OCI-LY7 (cell line): ENCODE results near the gene SS18. TPM values are rescaled to one million over a fixed set of nuclear protein-coding genes. Genes with fewer than 3 reads are reported as not detected.

Source experiments
- BruUV-seq: library from RNA; stranded (reverse); fragments of 400-500 nt; replicated peaks from 2 replicates; lab custom pipeline; 2021; lab: Mats Ljungman, UMichigan
- CTCF ChIA-PET: fragments of 300-600 bp; sonication (Branson Sonifier 250); formaldehyde crosslinking; loops from one replicate; lab custom pipeline; 2022; ENCODE audit warnings: antibody characterized with exemption; ENCODE audit not compliant: unreplicated experiment; lab: Charles Lee
- POLR2A ChIA-PET: fragments of 300-600 bp; sonication (Branson Sonifier 250); formaldehyde crosslinking; loops from one replicate; lab custom pipeline; 2022; ENCODE audit warnings: antibody characterized with exemption; lab: Charles Lee
- DNase-seq: peaks from one replicate; pipeline ENCODE4 v3.0.0-alpha.2; 2015; ENCODE audit warnings: low spot score
- H2AFZ ChIP-seq: fragments of 200-600 bp; sonication (generic), shearing (Covaris generic); 2 replicates; pipeline ENCODE4 v1.6.1; 2014; ENCODE audit warnings: mild to moderate bottlenecking, antibody characterized with exemption, low read length, moderate library complexity
- H3K27ac ChIP-seq: fragments of 200-600 bp; sonication (generic); 2 replicates; pipeline ENCODE4 v1.5.1; 2014; ENCODE audit warnings: mixed run types, low read depth, mild to moderate bottlenecking, moderate library complexity, low read length, inconsistent platforms; ENCODE audit not compliant: poor library complexity, severe bottlenecking
- H3K36me3 ChIP-seq: fragments of 200-600 bp; sonication (generic); 2 replicates; pipeline ENCODE4 v1.6.1; 2014; ENCODE audit warnings: mild to moderate bottlenecking, antibody characterized with exemption, low read length, moderate library complexity, mixed read lengths; ENCODE audit not compliant: insufficient read depth
- H3K4me1 ChIP-seq: fragments of 200-600 bp; sonication (generic); 2 replicates; pipeline ENCODE4 v1.5.1; 2014; ENCODE audit warnings: mild to moderate bottlenecking, low read length; ENCODE audit not compliant: insufficient read depth, poor library complexity, severe bottlenecking
- H3K4me2 ChIP-seq: fragments of 200-600 bp; sonication (generic); 2 replicates; pipeline ENCODE4 v1.6.1; 2014; ENCODE audit warnings: mild to moderate bottlenecking, low read length
- H3K4me3 ChIP-seq: fragments of 200-600 bp; sonication (generic); 2 replicates; pipeline ENCODE4 v1.5.1; 2014; ENCODE audit warnings: mild to moderate bottlenecking, low read depth, low read length; ENCODE audit not compliant: poor library complexity, severe bottlenecking
- H3K79me2 ChIP-seq: fragments of 200-600 bp; sonication (generic); 2 replicates; pipeline ENCODE4 v1.6.1; 2016; ENCODE audit warnings: low read depth, mild to moderate bottlenecking, low read length, moderate library complexity, mixed read lengths; ENCODE audit not compliant: insufficient read depth
- H3K9me2 ChIP-seq: fragments of 200-600 bp; sonication (generic); 2 replicates; pipeline ENCODE4 v1.6.1; 2016; ENCODE audit warnings: mild to moderate bottlenecking, low read length, mixed read lengths; ENCODE audit not compliant: insufficient read depth
- H3K9me3 ChIP-seq: fragments of 200-600 bp; sonication (generic); 2 replicates; pipeline ENCODE4 v1.6.1; 2014; ENCODE audit warnings: mild to moderate bottlenecking, mixed run types, low read length, mixed read lengths
- H4K20me1 ChIP-seq: fragments of 200-600 bp; sonication (generic); 2 replicates; pipeline ENCODE4 v1.6.1; 2014; ENCODE audit warnings: mild to moderate bottlenecking, antibody characterized with exemption, low read length, moderate library complexity, mixed read lengths; ENCODE audit not compliant: insufficient read depth
- CTCF ChIP-seq: fragments of 200-600 bp; sonication (generic); conservative IDR thresholded peaks from 2 replicates; pipeline ENCODE4 v1.5.1; 2014; ENCODE audit warnings: mild to moderate bottlenecking, antibody characterized with exemption, low read length, moderate library complexity, mixed read lengths
- EZH2phosphoT487 ChIP-seq: fragments of 200-600 bp; sonication (generic); IDR thresholded peaks from 2 replicates; pipeline ENCODE4 v1.6.1; 2018; ENCODE audit warnings: low read depth, borderline replicate concordance, mild to moderate bottlenecking, mixed run types, antibody characterized with exemption, low read length, moderate library complexity, mixed read lengths
- intact Hi-C: fragments of 100-400 bp; cut with micrococcal nuclease; formaldehyde crosslinking; loops from one replicate; pipeline ENCODE4 v1.10.0; 2022; ENCODE audit not compliant: unreplicated experiment
- total RNA-seq, 2 experiments: library from RNA; depleted of rRNA in 1 of 2; stranded (reverse); fragments of >200 nt in 1 of 2; shearing (Covaris generic) in 1 of 2; gene quantifications; 2 replicates each; pipeline ENCODE4 v1.2.3, GENCODE V29; 2014 to 2022

SS18 gene
- total RNA-seq, 2 experiments from 2014 or later: 155 to 192 TPM

GRCh38 chr18:26046419-26047077, 43.9 kb downstream of the SS18 start:
- H3K79me2 ChIP-seq: peaks cover 73% of the 10 kb centered on the region; the same call in 1 of the 2 replicates

GRCh38 chr18:26044807-26045206, 45.6 kb downstream of the SS18 start:
- Histone ChIP-seq H4K20me1 (no peaks in the 10 kb centered on the region), H3K9me3 (no peaks in the 10 kb centered on the region; the same call in 1 of the 2 replicates), H3K4me3 (no peak overlapping the region), H3K27ac (no peak overlapping the region), H3K4me2 (no peak overlapping the region), H3K4me1 (no peaks in the 10 kb centered on the region), H3K36me3 (peaks cover 86% of the 10 kb centered on the region), H2AFZ (no peak overlapping the region), H3K9me2 (no peaks in the 10 kb centered on the region), H3K79me2 (peaks cover 69% of the 10 kb centered on the region; the same call in 1 of the 2 replicates)
- CTCF ChIA-PET: no interaction called here
- no TSS peak for BruUV-seq
- no peak for TF ChIP-seq EZH2phosphoT487
- TF ChIP-seq CTCF: no peak
- DNase-seq: no peak
- POLR2A ChIA-PET: interaction anchor here (1.1 to 1.3 kb wide), 3 partner anchors 12 to 296 kb away, joined by 3 read pairs; no protein-coding TSS in a partner anchor
- intact Hi-C loops: no loop called here

More at GRCh38 chr18:26046419-26047077, 43.9 kb downstream of the SS18 start:
- no peaks in the 10 kb centered on the region for H3K9me3 ChIP-seq
- ChIA-PET POLR2A (interaction anchor here (0.8 kb wide), 1 partner anchor 70 kb away, joined by 3 read pairs; no protein-coding TSS in a partner anchor), CTCF (no interaction called here)
- H3K27ac ChIP-seq: no peak overlapping the region
- no peak overlapping the region for H3K4me2 ChIP-seq
- DNase-seq: no peak
- no peaks in the 10 kb centered on the region for H3K9me2 ChIP-seq
- no peaks in the 10 kb centered on the region for H4K20me1 ChIP-seq
- H3K4me1 ChIP-seq: no peaks in the 10 kb centered on the region
- no TSS peak for BruUV-seq
- H3K4me3 ChIP-seq: no peak overlapping the region
- intact Hi-C loops: no loop called here
- TF ChIP-seq CTCF: no peak
- no peak for TF ChIP-seq EZH2phosphoT487
- peaks cover 81% of the 10 kb centered on the region for H3K36me3 ChIP-seq
- H2AFZ ChIP-seq: no peak overlapping the region
